GM19023 (cell line): ENCODE data around the gene GPRC6A.

ENCODE experiments used
- ATAC-seq: cut with Tn5 transposase; IDR thresholded peaks from one replicate; pipeline ENCODE4 v1.9.1; 2021; ENCODE audit warnings: mild to moderate bottlenecking, moderate library complexity; ENCODE audit not compliant: unreplicated experiment

Gene GPRC6A

GRCh38 chr6:116797585-116797984 lies 31.3 kb downstream of the GPRC6A start:
- no peak for ATAC-seq

DNA sequence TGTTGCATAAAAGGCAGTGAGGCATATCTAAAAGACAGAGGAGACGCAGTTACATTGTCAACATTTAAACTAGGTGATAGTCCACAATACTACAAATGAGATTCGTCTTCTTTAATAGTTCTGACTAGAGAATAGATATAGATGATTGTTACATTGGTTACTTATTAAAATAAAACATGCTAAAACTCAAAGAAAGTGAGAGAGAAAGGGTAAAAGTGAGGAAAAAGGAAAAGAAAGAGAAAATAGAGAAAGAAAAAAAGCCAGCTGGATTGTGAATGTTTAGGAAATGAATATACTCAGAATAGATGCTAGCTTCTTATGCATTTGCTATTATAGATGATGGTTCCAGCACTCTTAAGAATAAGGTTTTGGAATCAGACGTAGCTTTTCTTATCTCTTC lies 35.7 kb downstream of the GPRC6A start:
- ATAC-seq: no peak

- no peak for ATAC-seq
Observed at GRCh38 chr6:116783852-116784251, 45.0 kb downstream of the GPRC6A start.

DNA sequence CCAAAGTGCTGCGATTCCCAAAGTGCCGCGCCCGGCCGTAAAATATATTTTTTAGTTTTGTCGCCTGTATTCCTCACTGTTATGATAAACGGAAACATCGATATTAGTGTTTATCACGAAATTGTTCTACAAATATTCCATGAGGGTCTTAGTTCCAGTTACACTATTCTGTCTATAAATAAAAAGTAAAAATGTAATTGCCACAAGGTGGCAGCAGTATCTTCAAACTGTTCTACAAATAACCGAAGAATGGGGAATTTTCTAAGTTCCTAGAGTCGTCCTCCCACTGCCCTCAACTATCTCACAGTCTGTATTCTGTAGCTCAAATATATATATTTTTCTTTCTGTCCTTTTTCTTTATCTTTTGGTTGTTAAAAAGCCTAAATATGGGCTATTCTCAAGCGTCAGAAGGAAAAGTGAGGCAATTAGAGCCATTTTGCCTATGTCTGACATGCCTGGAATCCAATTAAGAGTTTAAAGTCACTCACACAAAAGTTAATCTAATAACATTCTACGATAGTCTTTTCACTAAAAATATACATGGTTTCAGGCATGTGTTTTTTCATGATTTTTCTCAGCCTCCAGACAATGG lies 49.2 kb downstream of the GPRC6A start:
- no peak for ATAC-seq

DNA sequence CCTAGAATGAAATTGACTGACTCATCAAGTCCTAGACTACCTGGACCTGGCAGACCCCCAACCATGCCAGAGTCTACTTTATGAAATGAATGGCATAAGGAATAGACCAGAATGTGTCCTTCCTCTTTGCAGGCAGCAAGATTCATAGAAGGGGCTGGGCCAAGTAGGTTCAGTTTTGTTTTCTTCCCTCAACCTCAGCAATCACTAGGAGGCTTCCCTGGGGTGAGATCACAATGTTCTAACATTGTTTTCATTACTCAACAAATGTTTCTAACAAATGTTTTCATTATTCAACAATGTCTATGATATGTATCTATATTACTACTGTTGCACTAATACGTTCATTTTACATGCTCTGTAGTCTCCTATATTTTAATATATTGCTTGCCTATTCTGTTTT lies 55.0 kb downstream of the GPRC6A start:
- ATAC-seq: no peak

DNA sequence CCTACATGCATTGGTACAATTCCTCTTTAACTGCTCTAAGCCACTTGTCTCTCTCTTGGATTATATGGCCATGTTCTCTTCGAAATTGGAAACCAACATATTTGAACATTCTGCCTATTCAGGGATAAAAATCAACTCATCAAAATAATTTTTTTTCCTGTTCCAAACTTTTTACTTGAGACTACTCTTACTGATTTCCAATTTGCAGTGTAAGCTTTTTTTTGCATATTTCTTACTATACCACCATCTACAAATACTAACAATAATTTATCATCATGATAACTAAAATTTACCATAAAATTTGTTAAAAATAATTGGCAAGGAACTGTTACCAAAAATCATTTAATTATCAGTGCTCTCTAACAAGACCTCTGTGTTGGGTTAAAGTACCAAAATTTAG lies 56.4 kb downstream of the GPRC6A start:
- no peak for ATAC-seq

DNA sequence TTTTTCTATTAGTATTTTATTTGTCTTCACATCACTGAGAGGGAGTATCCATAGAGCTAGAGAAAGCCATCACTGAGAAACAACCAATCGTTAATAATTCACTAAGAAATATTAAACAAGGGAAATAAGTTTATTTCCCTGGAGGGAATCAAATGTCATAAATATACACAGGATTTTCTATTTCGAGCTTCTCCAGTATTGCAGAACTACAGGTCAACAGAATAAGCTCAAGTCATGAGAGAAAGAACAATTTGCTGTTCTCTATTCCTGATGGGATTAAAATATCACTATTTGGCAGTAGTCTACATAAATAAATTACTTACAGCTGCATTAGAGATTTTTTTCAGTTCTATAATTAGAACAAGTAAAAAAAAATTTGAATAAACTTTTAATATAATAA lies 61.2 kb downstream of the GPRC6A start:
- no peak for ATAC-seq

GRCh38 chr6:116766506-116767176 lies 62.2 kb downstream of the GPRC6A start:
- ATAC-seq: no peak

DNA sequence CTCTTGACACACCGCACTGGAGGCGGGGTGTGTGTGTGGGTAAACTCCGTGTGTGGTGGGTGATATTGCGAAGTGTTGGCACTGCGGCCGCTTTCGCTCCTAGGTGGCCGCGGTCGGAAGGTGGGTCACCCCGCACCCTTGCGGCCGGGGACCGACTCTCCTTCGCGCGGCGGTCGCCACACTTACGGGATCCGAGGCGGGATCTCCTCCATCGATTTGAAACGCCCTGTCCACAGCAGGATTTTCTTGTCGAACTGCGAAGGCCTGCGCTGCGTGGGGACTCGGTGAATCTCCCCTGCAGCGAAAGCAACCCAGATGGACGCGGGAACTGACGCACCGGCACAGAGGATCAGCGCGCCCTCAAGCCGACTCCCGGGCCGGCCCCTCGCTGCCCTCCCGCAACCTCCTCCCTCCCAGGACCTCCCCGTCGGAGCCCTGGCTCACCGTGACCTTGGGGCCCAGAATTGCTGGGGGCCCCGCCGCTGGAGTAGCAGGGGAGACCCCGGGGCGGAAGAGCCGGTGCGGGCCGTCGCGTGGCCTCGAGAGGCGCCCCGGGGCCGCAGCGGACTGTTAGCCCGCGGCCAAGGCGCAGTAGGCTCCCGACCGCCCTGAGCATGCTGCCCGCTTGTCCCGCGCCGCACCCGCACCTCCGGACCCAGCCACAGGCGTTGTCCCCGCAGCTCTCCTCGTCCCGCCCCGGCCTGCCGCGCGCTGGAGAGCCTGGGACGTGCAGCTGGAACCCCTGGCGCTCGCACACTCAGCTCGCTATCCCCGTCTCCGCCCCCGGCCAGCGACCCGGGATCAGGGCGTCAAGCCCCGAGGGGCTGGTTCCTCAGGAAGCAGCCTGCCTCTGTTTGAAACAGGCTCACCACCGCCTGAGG lies 63.7 kb downstream of the GPRC6A start, which contains the start of gene FAM162B:
TSS of gene FAM162B (minus strand) at position 759 of the 881 bp plus-strand sequence. CDS start at position 616, 143 bp downstream.
- ATAC-seq: no peak

DNA sequence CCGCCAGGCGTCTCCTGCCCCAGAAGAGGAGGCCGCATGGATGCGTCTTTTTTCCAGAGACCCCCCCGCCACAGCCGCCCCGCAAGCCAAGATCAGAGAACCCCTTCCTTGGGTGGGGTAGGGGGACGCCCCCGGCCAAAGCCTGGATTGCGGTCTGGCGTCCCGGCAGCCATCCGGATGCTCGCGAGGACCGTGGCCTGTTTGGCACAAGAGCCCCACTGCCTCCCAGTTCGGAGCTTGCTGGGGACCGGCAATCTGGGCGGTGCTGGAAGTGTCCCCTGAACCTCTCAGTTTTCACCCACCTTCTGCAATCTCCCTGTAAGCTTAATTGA lies 64.3 kb downstream of the GPRC6A start:
- ATAC-seq: no peak

DNA sequence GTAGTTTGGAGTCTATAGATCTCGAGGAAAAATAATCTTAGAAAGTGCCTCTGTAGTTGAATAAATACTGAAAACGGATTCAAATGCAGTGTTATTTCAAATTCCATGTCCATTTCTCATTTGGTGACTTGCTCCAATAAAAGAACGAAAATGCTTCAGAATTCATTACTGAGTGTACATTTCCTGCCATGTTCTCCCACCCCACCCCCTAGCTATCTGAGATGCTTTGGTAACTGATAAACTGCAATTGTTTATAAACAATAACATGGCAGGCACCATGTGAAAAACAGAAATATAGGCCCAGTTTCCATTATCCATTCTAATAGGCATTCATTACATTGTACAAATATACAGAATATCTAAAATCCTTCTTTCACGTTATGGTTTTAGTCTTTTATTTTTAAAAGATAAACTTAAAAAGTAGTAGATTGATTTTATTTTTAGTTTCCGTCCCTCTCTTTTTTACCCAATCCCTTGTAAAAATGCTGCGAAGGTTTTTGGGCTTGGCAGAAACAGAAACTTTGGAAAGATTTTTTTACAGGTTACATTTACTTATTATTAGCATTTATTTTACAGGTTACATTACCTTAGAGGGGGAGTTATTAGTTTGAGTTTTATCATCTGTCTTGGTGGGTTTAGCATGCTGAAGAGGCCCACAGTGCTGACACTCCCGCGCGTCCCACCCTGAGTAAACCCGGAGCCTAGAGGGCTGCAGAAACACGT lies 64.8 kb downstream of the GPRC6A start:
- no peak for ATAC-seq

GRCh38 chr6:116763048-116763447 lies 65.8 kb downstream of the GPRC6A start:
- ATAC-seq: no peak

DNA sequence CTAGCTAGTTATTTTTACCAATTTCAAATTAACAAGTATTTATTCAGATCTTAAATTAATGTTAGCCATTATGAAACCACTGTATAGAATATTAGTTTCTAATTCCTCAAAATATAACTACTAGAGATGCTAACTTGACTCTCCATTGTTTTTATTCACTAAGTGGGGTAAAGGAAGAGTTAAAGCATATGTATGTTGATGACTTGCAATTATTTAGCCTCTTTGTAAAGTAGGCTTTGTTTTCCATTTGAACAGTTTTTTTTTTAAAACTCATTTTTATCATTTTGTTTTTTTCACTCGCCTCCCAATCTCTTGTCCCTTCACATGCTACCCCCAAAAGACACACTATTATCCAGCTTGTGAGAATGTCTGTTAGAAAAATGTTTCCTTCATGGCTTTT lies 66.6 kb downstream of the GPRC6A start:
- no peak for ATAC-seq

- no peak for ATAC-seq
Observed at GRCh38 chr6:116761779-116762178, 67.1 kb downstream of the GPRC6A start.

- no peak for ATAC-seq
Observed at GRCh38 chr6:116745176-116745575, 83.7 kb downstream of the GPRC6A start.
